Prostate gland (tissue), 2 donors: ENCODE data around the gene CCDC73. TPM values are rescaled to one million over a fixed set of nuclear protein-coding genes. Genes with fewer than 3 reads are reported as not detected.

ENCODE experiments used
- DNase-seq: peaks from one replicate; pipeline ENCODE4 v3.0.0-alpha.2; 2019; ENCODE audit warnings: low spot score
- H3K27ac ChIP-seq, 2 donors: fragments of 200-600 bp; sonication (generic); 2 replicates each; pipeline ENCODE4 v1.5.1; 2017 to 2019
- H3K27me3 ChIP-seq: fragments of 200-600 bp; sonication (generic); replicated peaks from 2 replicates; pipeline ENCODE4 v1.5.1; 2019; ENCODE audit not compliant: insufficient read depth
- H3K36me3 ChIP-seq, 2 donors: fragments of 200-600 bp; sonication (generic); 1 replicate in 1 of 2; 2 replicates in 1 of 2; pipeline versions ENCODE4 v1.5.1 to v1.8.1; 2017 to 2019
- H3K4me1 ChIP-seq: fragments of 200-600 bp; sonication (generic); replicated peaks from 2 replicates; pipeline ENCODE4 v1.5.1; 2019
- H3K4me3 ChIP-seq, 2 donors: fragments of 200-600 bp; sonication (generic); 2 replicates each; pipeline ENCODE4 v1.5.1; 2017 to 2019
- H3K9me3 ChIP-seq: fragments of 200-600 bp; sonication (generic); 2 replicates; pipeline ENCODE4 v1.5.1; 2017
- POLR2A ChIP-seq: fragments of 450-650 bp; IDR thresholded peaks from one replicate; pipeline ENCODE4 v1.6.1; 2016; ENCODE audit warnings: antibody characterized with exemption, mild to moderate bottlenecking
- POLR2AphosphoS5 ChIP-seq: sonication (generic); formaldehyde crosslinking; IDR thresholded peaks from one replicate; pipeline ENCODE4 v1.6.1; 2017; ENCODE audit warnings: antibody characterized with exemption
- WGBS: methylation state at CpG from one replicate; pipeline ENCODE4 v1.1.5; 2018; 5-methylcytosine and 5-hydroxymethylcytosine counted together
- intact Hi-C: fragments of 100-400 bp; cut with DNase I; formaldehyde crosslinking; loops from one replicate; pipeline ENCODE4 v1.14.2; 2022
- total RNA-seq, 2 donors: library from RNA; depleted of rRNA; stranded (reverse); fragments of >200 nt; gene quantifications; one replicate each; pipeline ENCODE4 v1.1.0, GENCODE V29; 2016
- TF ChIP-seq, protein P1 (sequence below), 4 experiments: fragments of 200-600 bp in 2 of 4; fragments of 450-650 bp in 2 of 4; sonication (generic) in 2 of 4; IDR thresholded peaks; 1 replicate in 3 of 4; 2 replicates in 1 of 4; pipeline ENCODE4 v1.5.1; 2016 to 2019; ENCODE audit warnings: antibody characterized with exemption in 4 of 4, mild to moderate bottlenecking in 2 of 4, moderate library complexity in 2 of 4

Gene CCDC73
- total RNA-seq, 2 donors from 2014 or later = 0.09 to 2.7 TPM

DNA sequence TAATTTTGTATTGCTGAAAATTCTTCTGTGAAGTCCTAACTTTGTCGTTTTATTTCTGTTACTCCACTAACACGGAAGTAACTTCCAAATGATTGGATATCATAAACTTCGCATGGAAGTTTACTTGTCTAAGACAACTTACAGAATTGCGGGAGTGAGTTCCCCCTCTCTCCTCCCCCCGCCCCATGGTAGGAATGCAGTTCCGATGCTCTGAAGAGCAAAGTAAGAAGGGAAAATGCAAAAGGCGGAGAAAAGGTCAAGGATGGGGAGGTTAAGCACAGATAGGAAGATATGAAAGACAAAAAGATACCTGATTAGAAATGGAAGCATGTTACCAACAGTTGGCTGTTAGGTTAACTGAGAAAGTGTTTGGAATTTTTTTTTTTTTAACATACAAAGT, 209.5 kb downstream of the CCDC73 start:
- Histone ChIP-seq H3K36me3 (no peaks in the 10 kb centered on the region), H3K9me3 (no peaks in the 10 kb centered on the region), H3K4me3 (peak overlapping the region; percentile 68 to 79), H3K27ac (no peak overlapping the region), H3K27me3 (no peaks in the 10 kb centered on the region), H3K4me1 (no peaks in the 10 kb centered on the region)
- intact Hi-C loops = loop anchor here (10.0 kb wide), 1 partner anchor 310 kb away; the partner anchor contains the start of gene QSER1
- TF ChIP-seq POLR2A = no peak
- TF ChIP-seq, protein P1, sequence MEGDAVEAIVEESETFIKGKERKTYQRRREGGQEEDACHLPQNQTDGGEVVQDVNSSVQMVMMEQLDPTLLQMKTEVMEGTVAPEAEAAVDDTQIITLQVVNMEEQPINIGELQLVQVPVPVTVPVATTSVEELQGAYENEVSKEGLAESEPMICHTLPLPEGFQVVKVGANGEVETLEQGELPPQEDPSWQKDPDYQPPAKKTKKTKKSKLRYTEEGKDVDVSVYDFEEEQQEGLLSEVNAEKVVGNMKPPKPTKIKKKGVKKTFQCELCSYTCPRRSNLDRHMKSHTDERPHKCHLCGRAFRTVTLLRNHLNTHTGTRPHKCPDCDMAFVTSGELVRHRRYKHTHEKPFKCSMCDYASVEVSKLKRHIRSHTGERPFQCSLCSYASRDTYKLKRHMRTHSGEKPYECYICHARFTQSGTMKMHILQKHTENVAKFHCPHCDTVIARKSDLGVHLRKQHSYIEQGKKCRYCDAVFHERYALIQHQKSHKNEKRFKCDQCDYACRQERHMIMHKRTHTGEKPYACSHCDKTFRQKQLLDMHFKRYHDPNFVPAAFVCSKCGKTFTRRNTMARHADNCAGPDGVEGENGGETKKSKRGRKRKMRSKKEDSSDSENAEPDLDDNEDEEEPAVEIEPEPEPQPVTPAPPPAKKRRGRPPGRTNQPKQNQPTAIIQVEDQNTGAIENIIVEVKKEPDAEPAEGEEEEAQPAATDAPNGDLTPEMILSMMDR (IDR thresholded peaks at IDR 0.05) = no peak
- 17% methylated on average over 7 of the region's 7 CpGs for WGBS
- no peak for DNase-seq

DNA sequence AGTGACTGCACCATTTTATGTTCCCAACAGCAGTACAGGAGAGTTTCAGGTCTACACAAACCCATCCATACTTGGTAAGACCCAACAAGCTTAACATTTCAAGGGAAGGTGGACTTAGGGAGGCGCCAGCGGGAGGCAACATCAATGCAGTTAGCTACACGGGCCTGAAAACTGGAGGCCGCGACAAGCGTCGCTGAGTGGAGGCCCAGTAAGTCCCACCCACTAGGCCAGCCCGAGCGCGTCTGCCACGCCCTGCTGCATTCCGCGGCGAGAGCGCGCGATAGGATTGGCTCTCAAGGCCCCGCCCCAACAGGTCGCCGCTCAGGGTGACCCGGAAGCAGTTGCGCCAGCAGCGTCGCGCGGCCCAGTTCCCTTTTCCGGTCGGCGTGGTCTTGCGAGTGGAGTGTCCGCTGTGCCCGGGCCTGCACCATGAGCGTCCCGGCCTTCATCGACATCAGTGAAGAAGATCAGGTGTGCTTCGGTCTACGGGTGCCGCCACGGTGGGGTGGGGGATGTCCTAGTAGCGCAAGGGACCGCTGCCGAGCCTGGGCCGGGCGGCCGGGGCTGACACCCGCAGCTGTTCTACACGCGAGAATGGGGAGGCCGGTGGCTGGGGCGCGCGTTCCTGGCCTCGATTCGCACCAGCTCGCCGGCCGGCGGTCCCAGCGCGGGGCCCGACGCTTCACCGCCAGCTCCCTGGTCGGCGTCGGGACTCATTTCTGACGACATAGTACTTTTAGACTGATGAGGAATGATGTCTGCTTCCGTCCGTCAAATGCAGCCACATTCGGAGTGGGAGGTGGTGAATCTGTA, 210.8 kb downstream of the CCDC73 start, which contains the start of gene EIF3M:
Gene EIF3M, plus strand, starts transcription at position 373 of the 813 bp plus-strand sequence. Its CDS starts 57 bp downstream, at position 430.
- Histone ChIP-seq H3K27me3 (no peaks in the 10 kb centered on the region), H3K4me3 (peak within 1 kb of the TSS; percentile 68 to 79), H3K27ac (peak within 1 kb of the TSS; percentile 61 to 65), H3K9me3 (no peaks in the 10 kb centered on the region), H3K36me3 (no peaks in the 10 kb centered on the region), H3K4me1 (no peaks in the 10 kb centered on the region)
- TF ChIP-seq, protein P1 (IDR thresholded peaks at IDR 0.05) = no peak
- TF ChIP-seq POLR2AphosphoS5 (peak; percentile 93), POLR2A (peak; percentile 48)
- intact Hi-C loops = loop anchor here (10.0 kb wide), 1 partner anchor 311 kb away; the partner anchor contains the start of gene QSER1
- DNase-seq = peak; percentile 94
- WGBS = under 1% methylated on average over 44 of the region's 70 CpGs

DNA sequence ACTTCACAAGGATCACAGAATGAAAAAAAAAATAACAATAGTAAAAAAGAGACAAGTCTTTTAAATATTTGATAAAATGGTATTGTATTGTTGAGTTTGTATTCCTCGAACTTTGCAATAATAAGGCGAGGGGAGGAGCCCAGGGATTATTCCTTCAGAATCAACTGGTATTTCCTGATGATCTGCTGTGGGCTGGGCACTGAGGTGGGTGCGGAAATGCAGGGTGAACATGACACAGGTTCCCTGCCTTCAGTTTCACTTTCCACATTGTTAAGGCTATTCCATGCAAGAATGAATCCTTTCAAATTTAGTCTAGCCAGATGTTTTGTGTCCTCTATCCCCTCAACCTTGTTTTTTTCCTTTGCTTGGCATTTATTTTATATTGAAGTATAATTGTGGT, 212.9 kb downstream of the CCDC73 start:
- H3K27ac ChIP-seq = no peak overlapping the region
- H3K4me3 ChIP-seq = no peak overlapping the region
- 93% methylated on average over 3 of the region's 3 CpGs for WGBS
- intact Hi-C loops = loop anchor here (10.0 kb wide), 1 partner anchor 313 kb away; the partner anchor contains the start of gene QSER1
- H3K4me1 ChIP-seq = no peaks in the 10 kb centered on the region
- no peaks in the 10 kb centered on the region for H3K27me3 ChIP-seq
- H3K9me3 ChIP-seq = no peaks in the 10 kb centered on the region
- no peak for DNase-seq
- TF ChIP-seq POLR2A = no peak
- TF ChIP-seq, protein P1 (IDR thresholded peaks at IDR 0.05) = no peak
- TF ChIP-seq POLR2AphosphoS5 = no peak
- no peaks in the 10 kb centered on the region for H3K36me3 ChIP-seq

DNA sequence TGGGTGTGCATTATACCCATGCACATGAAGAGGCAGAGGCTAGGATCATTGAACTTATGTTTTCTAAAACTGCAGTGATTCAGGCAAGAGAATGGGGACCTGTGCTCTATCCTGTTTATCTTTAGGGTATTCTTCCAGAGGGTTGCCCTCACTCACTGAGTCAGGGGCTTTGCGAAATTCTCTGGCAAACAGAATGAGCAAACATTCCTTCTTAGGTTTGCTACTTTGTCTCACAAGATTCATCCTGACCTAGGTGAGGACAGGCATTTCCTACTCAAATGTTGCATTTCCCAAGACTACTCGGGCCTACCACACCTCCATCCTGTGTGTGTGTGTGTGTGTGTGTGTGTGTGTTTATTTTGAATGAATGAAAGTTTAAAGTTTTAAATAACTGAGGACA, 213.5 kb downstream of the CCDC73 start:
- intact Hi-C loops = loop anchor here (10.0 kb wide), 1 partner anchor 314 kb away; the partner anchor contains the start of gene QSER1
- H3K27ac ChIP-seq = no peak overlapping the region
- H3K4me1 ChIP-seq = no peaks in the 10 kb centered on the region
- TF ChIP-seq, protein P1 (IDR thresholded peaks at IDR 0.05) = no peak
- TF ChIP-seq POLR2A = no peak
- no peak for TF ChIP-seq POLR2AphosphoS5
- H3K4me3 ChIP-seq = no peak overlapping the region
- H3K9me3 ChIP-seq = no peaks in the 10 kb centered on the region
- no peaks in the 10 kb centered on the region for H3K36me3 ChIP-seq
- no peak for DNase-seq
- WGBS = 55% methylated on average over 2 of the region's 2 CpGs
- H3K27me3 ChIP-seq = no peaks in the 10 kb centered on the region
